Peyer's patch (tissue), 4 donors: Measurements from ENCODE around the gene PRDM15. TPM values are rescaled to one million over a fixed set of nuclear protein-coding genes. Genes with fewer than 3 reads are reported as not detected.

Experiments
- DNase-seq, 3 donors: peaks; one replicate each; pipeline ENCODE4 v3.0.0-alpha.2; 2017 to 2019
- H3K27ac ChIP-seq, 4 donors: fragments of 200-600 bp; sonication (generic); one replicate each; pipeline ENCODE4 v1.5.1; 2016 to 2019
- H3K27me3 ChIP-seq, 2 donors: fragments of 200-600 bp; sonication (generic); one replicate each; pipeline ENCODE4 v1.5.1; 2019
- H3K36me3 ChIP-seq, 3 donors: fragments of 200-600 bp; sonication (generic); one replicate each; pipeline ENCODE4 v1.5.1; 2016 to 2019
- H3K4me1 ChIP-seq, 4 donors: fragments of 200-600 bp; sonication (generic); one replicate each; pipeline ENCODE4 v1.5.1; 2016 to 2019
- H3K4me3 ChIP-seq, 4 donors: fragments of 200-600 bp; sonication (generic); 1 replicate in 3 of 4; 2 replicates in 1 of 4; pipeline ENCODE4 v1.5.1; 2016 to 2019; ENCODE audit warnings: mild to moderate bottlenecking in 1 of 4
- H3K9me3 ChIP-seq, 4 donors: fragments of 200-600 bp; sonication (generic); one replicate each; pipeline ENCODE4 v1.5.1; 2016 to 2019; ENCODE audit warnings: mild to moderate bottlenecking in 1 of 4
- CTCF ChIP-seq, 6 experiments: fragments of 450-650 bp in 4 of 6; fragments of 200-600 bp in 2 of 6; sonication (generic) in 1 of 6; IDR thresholded peaks; one replicate each; pipeline ENCODE4 v1.5.1; 2017 to 2019; ENCODE audit warnings: antibody characterized with exemption in 6 of 6, mild to moderate bottlenecking in 3 of 6, moderate library complexity in 1 of 6
- POLR2A ChIP-seq, 2 donors: fragments of 450-650 bp; IDR thresholded peaks; one replicate each; pipeline ENCODE4 v1.5.1; 2017; ENCODE audit warnings: antibody characterized with exemption in 2 of 2, mild to moderate bottlenecking in 2 of 2, moderate library complexity in 2 of 2
- total RNA-seq, 4 donors: library from RNA; depleted of rRNA; stranded (reverse); fragments of >200 nt; gene quantifications; one replicate each; pipeline ENCODE4 v1.1.0, GENCODE V29; 2016

Gene PRDM15
- total RNA-seq, 4 donors from 2014 or later: 9.3 to 47.9 (median 16.9) TPM

GRCh38 chr21:41899426-41900202 lies 20.5 kb upstream of the PRDM15 start:
- no peak for TF ChIP-seq POLR2A (IDR thresholded peaks at IDR 0.05)
- no peak for TF ChIP-seq CTCF (IDR thresholded peaks at IDR 0.05)
- Histone ChIP-seq H3K4me3 (no peak overlapping the region), H3K4me1 (no peaks in the 10 kb centered on the region), H3K27ac (no peak overlapping the region), H3K36me3 (peaks cover 0 to 36% (median 0%) of the 10 kb centered on the region in 3 donors), H3K9me3 (no peaks in the 10 kb centered on the region), H3K27me3 (no peaks in the 10 kb centered on the region)
- no peak for DNase-seq

GRCh38 chr21:41898998-41899397 lies 19.9 kb upstream of the PRDM15 start:
- H3K36me3 ChIP-seq: peaks cover 0 to 34% (median 0%) of the 10 kb centered on the region in 3 donors
- no peaks in the 10 kb centered on the region for H3K4me1 ChIP-seq
- no peak overlapping the region for H3K27ac ChIP-seq
- H3K27me3 ChIP-seq: no peaks in the 10 kb centered on the region
- no peak for DNase-seq
- no peaks in the 10 kb centered on the region for H3K9me3 ChIP-seq
- no peak overlapping the region for H3K4me3 ChIP-seq
- TF ChIP-seq CTCF (IDR thresholded peaks at IDR 0.05): no peak
- TF ChIP-seq POLR2A (IDR thresholded peaks at IDR 0.05): no peak

GRCh38 chr21:41897700-41898099 lies 18.6 kb upstream of the PRDM15 start:
- Histone ChIP-seq H3K4me1 (no peaks in the 10 kb centered on the region), H3K36me3 (peaks cover 0 to 29% (median 0%) of the 10 kb centered on the region in 3 donors), H3K27ac (no peak overlapping the region), H3K4me3 (no peak overlapping the region), H3K27me3 (no peaks in the 10 kb centered on the region), H3K9me3 (no peaks in the 10 kb centered on the region)
- TF ChIP-seq POLR2A (IDR thresholded peaks at IDR 0.05): no peak
- no peak for TF ChIP-seq CTCF (IDR thresholded peaks at IDR 0.05)
- no peak for DNase-seq

GRCh38 chr21:41897047-41897669 lies 18.0 kb upstream of the PRDM15 start:
- peaks cover 0 to 29% (median 0%) of the 10 kb centered on the region in 3 donors for H3K36me3 ChIP-seq
- H3K4me3 ChIP-seq: no peak overlapping the region
- DNase-seq: no peak
- no peaks in the 10 kb centered on the region for H3K27me3 ChIP-seq
- no peaks in the 10 kb centered on the region for H3K4me1 ChIP-seq
- no peak for TF ChIP-seq POLR2A (IDR thresholded peaks at IDR 0.05)
- TF ChIP-seq CTCF (IDR thresholded peaks at IDR 0.05): no peak
- H3K9me3 ChIP-seq: no peaks in the 10 kb centered on the region
- no peak overlapping the region for H3K27ac ChIP-seq

- DNase-seq: peak in 2 of 3 donors; percentile 64 to 76
Observed at GRCh38 chr21:41895643-41896493, 16.7 kb upstream of the PRDM15 start.

More at GRCh38 chr21:41895643-41896493, 16.7 kb upstream of the PRDM15 start:
- H3K36me3 ChIP-seq: peaks cover 0 to 21% (median 0%) of the 10 kb centered on the region in 3 donors
- H3K9me3 ChIP-seq: no peaks in the 10 kb centered on the region
- no peak for TF ChIP-seq CTCF (IDR thresholded peaks at IDR 0.05)
- TF ChIP-seq POLR2A (IDR thresholded peaks at IDR 0.05): no peak
- H3K4me3 ChIP-seq: no peak overlapping the region
- H3K4me1 ChIP-seq: no peaks in the 10 kb centered on the region
- no peak overlapping the region for H3K27ac ChIP-seq
- no peaks in the 10 kb centered on the region for H3K27me3 ChIP-seq
